Right cardiac atrium (tissue), 5 donors: ENCODE data around the gene FOLR2. TPM values are rescaled to one million over a fixed set of nuclear protein-coding genes. Genes with fewer than 3 reads are reported as not detected.
"Not testable (repeated sequence)": the region's sequence is repeated elsewhere in the genome, so short reads cannot be mapped to it uniquely, and the experiment has no call there.

Experiments
- ATAC-seq, 2 donors: fragments of 200-7000 bp; cut with Tn5 transposase; one replicate each; pipeline versions ENCODE4 v1.8.0 to v1.9.1; 2020; ENCODE audit warnings: moderate library complexity in 2 of 2, mild to moderate bottlenecking in 1 of 2
- DNase-seq, 3 donors: peaks; one replicate each; pipeline ENCODE4 v3.0.0-alpha.2; 2020
- H3K27ac ChIP-seq: one replicate; pipeline ENCODE4 v1.5.1; 2013; ENCODE audit warnings: mild to moderate bottlenecking, low read length, control low read depth, moderate library complexity
- H3K27me3 ChIP-seq: one replicate; pipeline ENCODE4 v1.6.1; 2013; ENCODE audit not compliant: control insufficient read depth, insufficient read depth
- H3K4me1 ChIP-seq: one replicate; pipeline ENCODE4 v1.6.1; 2013; ENCODE audit warnings: low read length; ENCODE audit not compliant: control insufficient read depth, insufficient read depth
- H3K4me3 ChIP-seq: one replicate; pipeline ENCODE4 v1.5.1; 2013; ENCODE audit warnings: low read length, control low read depth
- H3K9me3 ChIP-seq: one replicate; pipeline ENCODE4 v1.6.1; 2013; ENCODE audit warnings: low read length; ENCODE audit not compliant: control insufficient read depth
- WGBS: extraction: QIAGEN DNeasy Blood & Tissue Kit; methylation state at CpG from one replicate; pipeline ENCODE4 v1.1.7; 2013; 5-methylcytosine and 5-hydroxymethylcytosine counted together
- intact Hi-C, 4 donors: fragments of 100-400 bp; cut with DNase I; formaldehyde crosslinking; loops; one replicate each; pipeline versions ENCODE4 v1.11.0 to v1.14.0; 2022 to 2023
- long read RNA-seq, 4 donors: library from polyadenylated mRNA; unstranded; transcript quantifications; one replicate each; pipeline ENCODE4 v2.0.0, GENCODE V29; 2020 to 2021
- polyA plus RNA-seq: library from polyadenylated mRNA; stranded (reverse); fragments of 200-250 nt; gene quantifications from one replicate; pipeline ENCODE4 v1.2.3, GENCODE V29; 2013
- total RNA-seq, 4 donors: library from RNA; stranded (reverse); fragmentation: NEBNext Ultra II Directional; extraction: Animal tissue kit (Norgen Biotek cat#: 25700); gene quantifications; one replicate each; pipeline ENCODE4 v1.2.1, GENCODE V29; 2021
- donor health status: healthy with polysubstance abuse.
- donor health status: DM: no; HTN: yes; CAD: no.
- donor health status: DM: no; HTN: no; CAD: no.
- donor health status: DM: no; HTN: yes; CAD: no; lungs with severe emphysema.
- donor health status: DM: yes; HTN: yes; CAD: no.

FOLR2 gene
- total RNA-seq (10 to 100 TPM; 29.8 to 41.2 (median 38.7) TPM), polyA plus RNA-seq (11.9 TPM)
- long read RNA-seq, donor 1, transcript FOLR2-201 (5 exons, 1,138 nt), result major isoform, 10 of 12 reads
- long read RNA-seq, donor 1, partial matches to known transcripts, result 1 of 12 reads
- long read RNA-seq, donor 1, other reads (novel, unspliced or antisense), result 0 of 12 reads
- long read RNA-seq, donor 2, transcript FOLR2-201 (5 exons, 1,138 nt), result major isoform, 8 of 11 reads
- long read RNA-seq, donor 2, partial matches to known transcripts, result 1 of 11 reads
- long read RNA-seq, donor 2, other reads (novel, unspliced or antisense), result 0 of 11 reads
- long read RNA-seq, donor 3, transcript FOLR2-201 (5 exons, 1,138 nt), result major isoform, 8 of 12 reads
- long read RNA-seq, donor 3, partial matches to known transcripts, result 4 of 12 reads
- long read RNA-seq, donor 3, other reads (novel, unspliced or antisense), result 0 of 12 reads
- long read RNA-seq, donor 4, transcript FOLR2-201 (5 exons, 1,138 nt), result major isoform, 9 of 15 reads
- long read RNA-seq, donor 4, partial matches to known transcripts, result 2 of 15 reads
- long read RNA-seq, donor 4, other reads (novel, unspliced or antisense), result 1 of 15 reads

DNA sequence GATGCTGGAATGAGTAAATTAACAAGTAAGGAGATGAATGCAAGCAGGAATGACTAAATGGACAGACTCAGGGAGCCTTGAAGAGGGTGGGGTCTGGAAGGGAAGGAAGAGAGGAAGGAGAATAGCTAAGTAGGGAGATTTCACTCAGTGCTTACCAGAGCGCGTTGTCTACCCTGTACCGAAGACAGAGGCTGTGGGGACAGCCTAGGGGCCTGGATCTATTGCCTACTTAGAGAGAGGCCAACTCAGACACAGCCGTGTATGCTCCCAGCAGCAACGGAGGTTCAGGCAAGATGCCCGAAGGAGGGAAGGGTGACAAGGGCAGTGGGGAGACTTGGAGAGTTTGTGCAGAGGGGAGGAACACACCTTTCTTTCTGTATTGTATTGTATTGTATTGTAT lies at the start of gene FOLR2:
Gene FOLR2, plus strand, starts transcription at position 157 of the 400 bp plus-strand sequence. CDS start 1,791 bp downstream, outside the sequence.
- ATAC-seq (peak in 1 of 2 donors; percentile 35), DNase-seq (no peak)
- Histone ChIP-seq H3K27me3 (no peaks in the 10 kb centered on the region), H3K4me1 (no peaks in the 10 kb centered on the region), H3K9me3 (no peaks in the 10 kb centered on the region), H3K4me3 (no peak within 1 kb of the TSS), H3K27ac (no peak within 1 kb of the TSS)
- 76% methylated on average over 6 of the region's 6 CpGs for WGBS
- intact Hi-C loops, result no loop called here

DNA sequence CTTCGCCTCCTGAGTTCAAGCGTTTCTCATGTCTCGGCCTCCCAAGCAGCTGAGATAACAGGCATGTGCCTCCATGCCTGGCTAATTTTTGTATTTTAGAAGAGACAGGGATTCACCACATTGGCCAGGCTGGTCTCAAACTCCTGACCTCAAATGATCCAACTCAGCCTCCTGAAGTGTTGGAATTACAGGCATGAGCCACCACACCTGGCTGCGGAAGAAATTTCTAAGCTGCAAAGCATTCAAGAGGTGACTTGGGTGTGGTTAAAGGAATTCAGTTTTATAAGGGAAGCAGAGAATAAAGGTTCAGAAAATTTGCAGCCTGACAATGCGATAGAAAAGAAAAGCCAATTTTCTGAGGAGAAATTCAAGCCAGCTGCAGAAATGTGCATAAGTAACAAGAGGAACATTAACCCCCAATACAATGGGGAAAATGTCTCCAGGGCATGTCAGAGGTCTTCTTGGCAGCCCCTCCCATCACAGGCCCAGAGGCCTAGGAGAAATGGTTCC lies 47.5 kb upstream of the FOLR2 start:
- 92% methylated on average over 5 of the region's 5 CpGs for WGBS
- H3K4me1 ChIP-seq, H3K27ac ChIP-seq, ATAC-seq, DNase-seq, intact Hi-C loops, H3K4me3 ChIP-seq, H3K27me3 ChIP-seq, H3K9me3 ChIP-seq: not testable (repeated sequence)

DNA sequence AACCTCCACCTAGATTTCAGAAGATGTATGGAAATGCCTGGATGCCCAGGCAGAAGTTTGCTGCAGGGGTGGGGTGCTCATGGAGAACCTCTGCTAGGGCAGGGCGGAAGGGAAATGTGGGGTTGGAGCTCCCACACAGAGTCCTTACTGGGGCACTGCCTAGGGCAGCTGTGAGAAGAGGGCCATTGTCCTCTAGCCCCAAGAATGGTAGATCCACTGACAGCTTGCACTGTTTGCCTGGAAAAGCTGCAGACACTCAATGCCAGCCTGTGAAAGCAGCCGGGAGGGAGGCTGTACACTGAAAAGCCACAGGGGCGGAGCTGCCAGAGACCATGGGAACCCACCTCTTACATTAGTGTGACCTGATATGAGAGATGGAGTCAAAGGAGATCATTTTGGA lies 46.8 kb upstream of the FOLR2 start:
- H3K27me3 ChIP-seq, H3K9me3 ChIP-seq, H3K4me3 ChIP-seq, H3K4me1 ChIP-seq, ATAC-seq, DNase-seq, intact Hi-C loops, H3K27ac ChIP-seq: not testable (repeated sequence)
- 81% methylated on average over 3 of the region's 3 CpGs for WGBS

DNA sequence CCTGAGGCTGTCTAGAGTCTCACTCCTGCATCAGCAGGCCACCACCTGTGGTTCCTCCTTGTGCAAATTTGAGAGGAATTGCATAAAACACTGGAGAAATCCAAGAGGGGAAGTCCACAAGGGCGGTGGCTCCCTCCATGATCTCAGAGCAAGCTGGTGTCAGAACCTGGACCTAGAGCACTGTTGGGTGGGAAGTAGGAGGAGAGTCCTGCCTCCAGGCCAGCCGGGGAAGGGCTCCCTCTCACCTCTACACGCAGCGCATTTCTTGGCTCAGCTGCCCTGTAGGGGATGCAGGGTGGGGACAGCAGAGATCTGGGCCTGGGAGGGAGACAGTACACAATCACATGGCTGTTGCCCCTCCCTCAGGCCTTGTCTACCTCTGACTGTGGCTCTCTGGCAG lies 44.6 kb upstream of the FOLR2 start:
- H3K9me3 ChIP-seq, H3K27ac ChIP-seq, H3K4me3 ChIP-seq, H3K27me3 ChIP-seq, DNase-seq, H3K4me1 ChIP-seq, intact Hi-C loops: not testable (repeated sequence)
- WGBS, result 59% methylated on average over 4 of the region's 4 CpGs
- ATAC-seq, result peak in 1 of 2 donors; percentile 56

DNA sequence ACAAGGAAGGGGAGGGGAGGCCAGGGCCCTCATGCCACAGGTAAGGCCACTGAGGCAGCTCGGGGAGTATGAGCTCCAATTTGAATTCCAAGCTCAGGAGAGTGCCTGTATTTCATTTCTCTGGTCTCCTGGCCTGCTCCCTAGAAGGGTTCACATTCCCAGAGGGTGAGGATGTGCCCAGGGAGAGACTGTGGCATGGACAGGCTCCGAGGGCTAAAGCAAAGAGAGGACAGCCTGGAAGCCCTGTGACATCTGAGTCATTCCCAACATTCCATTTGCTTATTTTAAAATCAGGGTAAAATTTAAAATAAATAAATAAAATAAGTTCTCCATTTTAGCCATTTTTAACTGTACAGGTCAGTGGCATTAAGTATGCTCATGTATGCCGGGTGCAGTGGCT lies 43.3 kb upstream of the FOLR2 start:
- H3K27me3 ChIP-seq, result no peaks in the 10 kb centered on the region
- no peaks in the 10 kb centered on the region for H3K9me3 ChIP-seq
- H3K4me1 ChIP-seq, result no peaks in the 10 kb centered on the region
- intact Hi-C loops, result no loop called here
- DNase-seq (no peak), ATAC-seq (no peak)
- WGBS, result 78% methylated on average over 3 of the region's 3 CpGs
- no peak overlapping the region for H3K4me3 ChIP-seq
- H3K27ac ChIP-seq, result no peak overlapping the region

DNA sequence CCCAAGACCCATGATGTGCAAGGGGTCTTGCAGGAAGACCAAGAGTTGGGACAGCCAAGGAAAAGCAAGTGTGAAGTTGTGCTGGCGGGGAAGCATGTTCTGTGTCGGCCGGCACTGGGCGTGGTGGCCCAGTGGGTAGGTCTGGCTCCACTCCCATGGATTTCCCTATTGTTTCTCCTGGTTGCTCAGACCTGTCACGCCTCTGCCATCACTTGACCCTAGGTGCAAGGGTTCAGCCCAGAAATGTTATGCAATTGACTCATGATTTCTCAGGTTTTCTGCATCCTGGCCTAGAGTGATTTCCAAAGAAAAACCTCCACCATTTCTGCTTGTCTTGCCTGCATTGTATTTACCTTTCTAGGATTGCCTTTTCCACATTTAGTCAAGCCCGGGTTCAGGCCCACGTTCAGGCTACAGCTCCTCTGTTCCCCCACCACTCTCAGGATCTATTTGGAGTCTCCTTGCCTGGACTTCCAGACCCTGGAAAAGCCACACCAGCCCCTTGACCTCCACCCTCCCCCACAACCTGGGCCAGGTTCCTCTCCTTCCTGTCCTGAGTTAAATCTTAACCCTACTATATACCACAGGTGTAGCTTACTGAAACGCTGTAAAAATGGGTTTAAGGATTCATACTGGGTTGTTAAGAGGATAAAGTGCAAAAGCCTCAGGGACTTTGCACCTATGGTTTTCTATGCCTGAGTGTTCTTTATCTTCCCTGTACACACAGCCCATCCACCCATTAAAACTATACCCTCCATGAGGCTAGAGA lies 42.1 kb upstream of the FOLR2 start:
- Histone ChIP-seq H3K27me3 (no peaks in the 10 kb centered on the region), H3K9me3 (no peaks in the 10 kb centered on the region), H3K4me1 (no peaks in the 10 kb centered on the region), H3K4me3 (no peak overlapping the region), H3K27ac (no peak overlapping the region)
- DNase-seq (no peak), ATAC-seq (peak in 1 of 2 donors; percentile 35)
- 75% methylated on average over 8 of the region's 8 CpGs for WGBS
- intact Hi-C loops, result no loop called here

DNA sequence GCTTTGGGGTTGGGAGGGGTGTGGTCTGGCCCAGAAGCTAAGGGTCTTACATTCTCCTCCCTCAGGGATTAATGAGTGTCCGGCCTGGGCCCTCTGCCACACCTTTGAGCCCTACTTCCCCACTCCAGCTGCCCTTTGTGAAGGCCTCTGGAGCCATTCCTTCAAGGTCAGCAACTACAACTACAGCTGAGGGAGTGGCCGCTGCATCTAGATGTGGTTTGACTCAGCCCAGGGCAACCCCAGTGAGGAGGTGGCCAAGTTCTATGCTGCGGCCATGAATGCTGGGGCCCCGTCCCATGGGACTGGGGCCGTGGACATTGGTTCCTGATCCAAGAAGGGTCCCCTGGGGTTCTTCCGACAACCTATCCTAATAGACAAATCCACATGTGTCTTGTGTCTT lies 38.9 kb upstream of the FOLR2 start:
- Histone ChIP-seq H3K9me3 (no peaks in the 10 kb centered on the region), H3K4me1 (no peaks in the 10 kb centered on the region), H3K4me3 (no peak overlapping the region), H3K27me3 (no peaks in the 10 kb centered on the region), H3K27ac (no peak overlapping the region)
- DNase-seq (no peak), ATAC-seq (no peak)
- intact Hi-C loops, result no loop called here
- WGBS, result 83% methylated on average over 6 of the region's 6 CpGs

DNA sequence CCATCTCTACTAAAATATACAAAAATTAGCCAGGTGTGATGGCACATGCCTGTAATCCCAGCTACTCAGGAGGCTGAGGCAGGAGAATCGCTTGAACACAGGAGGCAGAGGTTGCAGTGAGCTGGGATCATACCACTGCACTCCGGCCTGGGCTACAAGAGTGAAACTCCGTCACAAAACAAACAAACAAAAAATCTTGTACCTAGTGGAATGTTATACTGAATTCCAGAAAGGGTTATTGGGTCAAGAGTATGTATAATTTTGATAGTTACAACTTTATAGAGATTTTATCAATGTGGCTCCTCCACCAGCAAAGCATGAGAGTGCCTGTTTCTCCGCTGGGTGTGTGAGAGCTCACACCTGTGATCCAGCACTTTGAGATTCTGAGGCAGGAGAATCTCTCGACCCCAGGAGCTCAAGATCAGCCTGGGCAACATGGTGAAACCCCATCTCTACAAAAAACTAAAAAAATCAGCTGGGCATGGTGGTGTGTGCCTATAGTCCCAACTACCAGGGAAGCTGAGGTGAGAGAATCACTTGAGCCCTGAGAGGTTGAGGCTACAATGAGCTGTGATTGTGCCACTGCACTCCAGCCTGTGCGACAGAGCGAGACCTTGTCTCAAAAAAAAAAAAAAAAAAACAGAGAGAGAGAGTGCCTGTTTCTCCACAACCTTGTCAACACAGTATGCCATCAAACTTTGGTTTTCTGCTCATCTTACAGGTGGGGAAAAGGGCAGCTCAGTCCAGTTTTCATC lies 37.4 kb upstream of the FOLR2 start:
- Histone ChIP-seq H3K4me1 (peaks cover 2% of the 10 kb centered on the region), H3K27ac (no peak overlapping the region), H3K9me3 (no peaks in the 10 kb centered on the region), H3K27me3 (no peaks in the 10 kb centered on the region), H3K4me3 (no peak overlapping the region)
- WGBS, result 80% methylated on average over 7 of the region's 7 CpGs
- DNase-seq (no peak), ATAC-seq (no peak)
- intact Hi-C loops, result no loop called here

DNA sequence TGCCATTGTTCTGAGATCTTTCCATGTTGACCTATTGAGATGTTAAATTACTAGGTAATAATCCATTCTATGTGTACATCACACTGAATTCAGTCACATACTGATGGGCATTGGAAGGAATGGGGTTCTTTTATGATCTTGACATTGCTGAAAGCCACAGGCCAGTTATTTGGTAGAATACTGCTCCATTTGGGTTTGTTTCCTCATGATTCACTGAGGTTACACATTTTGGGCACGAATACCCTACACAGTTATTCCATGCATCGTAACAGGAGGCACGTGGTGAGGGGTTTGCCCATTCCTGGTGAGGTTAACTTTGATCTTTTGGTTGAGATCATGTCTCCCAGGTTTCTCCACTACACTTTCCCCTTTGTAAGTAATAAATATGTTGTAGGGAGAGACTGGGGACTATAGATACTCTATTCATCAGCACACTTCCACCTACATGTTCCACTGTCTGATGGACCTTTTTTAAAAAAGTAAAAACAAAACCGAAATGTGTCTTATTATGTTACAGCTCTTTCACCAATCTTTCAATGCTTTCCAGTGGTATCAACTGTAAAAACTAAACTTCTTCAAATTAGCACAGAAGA lies 36.7 kb upstream of the FOLR2 start:
- Histone ChIP-seq H3K4me3 (no peak overlapping the region), H3K4me1 (peaks cover 2% of the 10 kb centered on the region), H3K27me3 (no peaks in the 10 kb centered on the region), H3K9me3 (no peaks in the 10 kb centered on the region), H3K27ac (no peak overlapping the region)
- WGBS, result 77% methylated on average over 4 of the region's 4 CpGs
- DNase-seq, result no peak
- intact Hi-C loops, result no loop called here
- ATAC-seq, result no peak

DNA sequence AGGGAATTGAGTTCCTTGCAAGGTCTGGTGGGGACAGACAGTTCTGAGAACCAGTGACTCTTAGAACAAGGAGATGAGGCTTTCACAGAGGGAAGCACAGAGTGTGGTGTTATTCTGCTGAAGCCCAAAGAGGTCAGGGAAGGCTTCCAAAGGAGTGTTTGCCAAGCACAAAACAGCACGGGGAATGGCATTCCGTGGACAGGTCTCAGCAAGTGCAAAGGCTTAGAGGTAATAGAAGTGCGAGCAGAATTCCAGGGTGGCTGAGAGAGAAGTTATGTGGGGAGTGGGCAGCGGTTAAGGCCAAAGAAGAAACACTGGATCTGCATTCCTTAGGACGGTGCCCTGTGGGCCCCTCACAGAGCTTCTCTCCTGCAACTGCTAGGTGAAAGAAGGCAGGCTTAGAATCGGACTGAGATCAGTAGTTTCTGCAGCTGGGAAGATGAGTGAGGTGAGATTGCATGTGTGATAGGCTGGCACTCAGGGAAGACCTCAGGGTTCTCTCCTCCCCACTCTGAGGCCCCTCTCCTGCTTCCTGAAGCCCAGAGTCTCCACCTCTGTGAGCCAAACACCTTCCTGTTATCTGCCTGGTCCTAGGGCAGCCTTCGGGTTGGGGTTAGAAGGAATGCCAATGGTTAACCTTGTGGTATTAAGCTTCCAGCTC lies 35.6 kb upstream of the FOLR2 start:
- H3K4me1 ChIP-seq, DNase-seq, intact Hi-C loops, H3K27ac ChIP-seq, H3K27me3 ChIP-seq, H3K9me3 ChIP-seq, H3K4me3 ChIP-seq: not testable (repeated sequence)
- WGBS, result 50% methylated on average over 7 of the region's 7 CpGs
- peak; percentile 15 to 37 for ATAC-seq
